DMS 273 treated with DMSO at 0.1 percent for 48 hours (cell line): Measurements from ENCODE around the gene CDC42EP4.

Experiments
- DNase-seq: peaks from one replicate; lab custom pipeline; 2025; lab: John Stamatoyannopoulos, UW

CDC42EP4 gene

DNA sequence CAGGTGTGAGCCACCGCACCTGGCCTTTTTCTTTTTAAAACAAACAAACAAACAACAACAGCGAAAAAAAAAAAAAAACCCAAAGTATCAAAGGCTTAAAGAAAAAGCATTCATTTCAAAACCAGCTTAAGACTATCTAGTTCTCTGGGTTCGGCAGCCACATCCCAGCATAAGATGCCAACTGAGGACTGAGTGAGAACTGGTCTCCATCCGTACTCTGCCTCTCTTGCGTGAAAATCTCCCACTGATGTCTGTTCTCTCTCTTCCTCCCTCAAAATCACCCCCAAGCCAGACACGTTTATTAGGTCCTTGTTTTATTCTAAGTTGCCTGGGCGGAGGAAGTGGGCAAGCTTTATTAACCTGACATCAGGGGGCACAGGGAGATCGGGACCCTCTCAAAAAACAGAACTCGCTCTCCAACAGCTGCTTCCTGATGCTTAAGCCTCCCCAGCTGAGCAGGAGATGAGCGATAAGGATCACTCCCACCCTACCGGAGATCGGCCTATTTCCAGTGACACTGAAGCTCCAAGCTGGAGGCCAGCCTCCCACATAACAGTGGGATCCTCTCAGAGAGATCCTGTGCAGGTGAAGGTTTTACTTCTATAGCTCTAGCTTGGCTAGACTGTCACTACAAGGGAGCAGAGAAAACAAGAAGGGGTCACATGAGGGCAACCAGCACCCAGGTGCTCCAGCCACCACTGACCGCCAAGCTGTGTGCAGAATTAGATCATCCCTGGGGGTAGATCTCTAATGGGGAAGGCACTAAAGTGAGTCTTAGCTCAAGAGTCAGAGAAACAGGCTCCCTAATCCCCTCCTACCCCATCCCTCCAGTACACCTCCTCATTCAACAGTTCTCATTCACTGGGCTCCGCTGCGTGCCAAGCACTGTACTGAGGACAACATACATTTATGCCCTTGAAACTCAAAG, 13.6 kb downstream of the CDC42EP4 start:
- DNase-seq, result no peak

DNA sequence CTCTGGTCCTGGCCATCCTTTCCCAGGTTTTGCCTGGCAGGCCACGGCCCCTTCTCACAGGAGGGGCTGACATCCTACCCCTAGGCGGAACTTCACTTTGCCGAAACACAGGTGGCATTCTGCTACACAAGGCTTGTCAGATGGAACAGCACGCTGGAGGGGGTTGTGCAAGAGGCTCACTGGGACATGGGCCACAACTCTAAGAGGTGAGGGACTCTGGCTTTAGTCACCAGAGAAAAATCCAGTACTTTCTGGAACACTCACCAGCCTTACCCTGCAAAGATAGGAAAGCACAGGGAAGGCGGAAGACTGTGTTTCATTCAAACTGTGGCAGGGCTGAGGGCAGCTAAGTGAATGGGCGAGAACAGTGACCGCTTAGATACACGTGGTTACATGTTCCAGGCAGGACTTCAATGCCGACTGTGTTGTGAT, 18.3 kb downstream of the CDC42EP4 start:
- DNase-seq, result no peak

DNA sequence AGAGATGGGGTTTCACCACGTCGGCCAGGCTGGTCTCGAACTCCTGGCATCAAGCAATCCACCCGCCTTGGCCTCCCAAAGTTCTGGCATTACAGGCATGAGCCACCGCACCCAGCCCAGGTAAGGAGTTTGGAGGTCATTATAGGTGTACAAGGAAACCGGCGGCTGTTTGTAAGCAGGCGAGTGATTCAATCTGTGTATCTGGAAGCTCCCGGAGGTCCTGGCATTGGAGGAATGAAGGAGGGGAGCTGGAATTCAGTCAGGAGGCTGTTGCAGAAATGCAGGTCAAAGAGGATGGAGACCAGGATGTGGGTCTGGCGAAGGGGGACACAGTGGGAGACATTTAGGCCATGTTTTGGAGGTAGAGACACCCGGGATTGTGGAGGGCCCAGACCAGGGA, 18.8 kb downstream of the CDC42EP4 start:
- DNase-seq, result no peak

DNA sequence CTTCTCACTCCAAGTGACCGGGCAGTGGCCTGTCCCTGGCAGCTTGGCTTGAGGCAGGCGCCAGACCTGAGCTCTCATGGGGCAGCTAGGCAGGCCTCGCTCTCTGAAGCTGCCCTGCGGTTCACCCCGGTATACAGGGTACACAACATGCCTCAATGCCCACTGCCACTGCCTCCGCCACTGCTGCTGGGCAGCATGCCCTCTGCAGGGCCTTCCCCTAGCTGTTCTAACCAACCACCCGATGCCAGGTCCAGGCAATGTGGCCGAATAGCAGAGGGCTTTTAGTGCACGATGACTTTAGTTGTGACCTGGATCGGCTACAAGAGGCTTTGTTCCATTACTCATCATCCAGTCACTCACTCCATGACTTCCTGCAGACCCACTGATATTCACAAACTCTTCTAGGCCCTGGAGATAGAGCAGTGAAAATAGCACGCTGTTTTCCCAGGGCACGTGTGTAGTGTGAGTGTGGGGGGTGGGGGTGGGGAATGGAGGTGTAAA, 19.7 kb downstream of the CDC42EP4 start:
- no peak for DNase-seq

DNA sequence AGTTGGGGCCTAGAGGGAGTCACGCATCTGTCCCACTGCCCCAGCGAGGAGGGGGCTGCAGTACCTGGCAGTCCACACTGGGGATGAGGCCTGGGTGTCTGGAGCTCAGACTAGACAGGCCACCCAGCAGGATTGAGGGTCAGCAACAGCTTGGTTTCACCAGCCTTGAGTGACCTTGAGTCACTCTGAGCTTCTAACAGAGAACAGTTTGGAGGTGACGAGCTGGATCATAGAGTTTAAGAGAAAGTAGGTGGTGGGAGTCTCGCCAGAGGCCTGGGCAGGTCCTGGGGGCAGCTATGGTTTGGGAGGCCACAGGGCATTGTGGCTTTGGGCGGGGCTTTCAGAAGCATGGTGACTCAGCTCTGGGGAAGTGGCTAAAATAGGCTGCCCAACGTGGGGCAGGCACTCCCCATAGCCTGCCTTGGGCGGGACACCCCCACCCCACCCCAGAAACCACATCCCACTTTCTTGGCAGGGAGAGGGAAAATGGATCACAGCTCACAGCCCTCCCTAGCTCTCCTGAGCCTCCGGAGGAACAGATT, 20.5 kb downstream of the CDC42EP4 start:
- no peak for DNase-seq

DNA sequence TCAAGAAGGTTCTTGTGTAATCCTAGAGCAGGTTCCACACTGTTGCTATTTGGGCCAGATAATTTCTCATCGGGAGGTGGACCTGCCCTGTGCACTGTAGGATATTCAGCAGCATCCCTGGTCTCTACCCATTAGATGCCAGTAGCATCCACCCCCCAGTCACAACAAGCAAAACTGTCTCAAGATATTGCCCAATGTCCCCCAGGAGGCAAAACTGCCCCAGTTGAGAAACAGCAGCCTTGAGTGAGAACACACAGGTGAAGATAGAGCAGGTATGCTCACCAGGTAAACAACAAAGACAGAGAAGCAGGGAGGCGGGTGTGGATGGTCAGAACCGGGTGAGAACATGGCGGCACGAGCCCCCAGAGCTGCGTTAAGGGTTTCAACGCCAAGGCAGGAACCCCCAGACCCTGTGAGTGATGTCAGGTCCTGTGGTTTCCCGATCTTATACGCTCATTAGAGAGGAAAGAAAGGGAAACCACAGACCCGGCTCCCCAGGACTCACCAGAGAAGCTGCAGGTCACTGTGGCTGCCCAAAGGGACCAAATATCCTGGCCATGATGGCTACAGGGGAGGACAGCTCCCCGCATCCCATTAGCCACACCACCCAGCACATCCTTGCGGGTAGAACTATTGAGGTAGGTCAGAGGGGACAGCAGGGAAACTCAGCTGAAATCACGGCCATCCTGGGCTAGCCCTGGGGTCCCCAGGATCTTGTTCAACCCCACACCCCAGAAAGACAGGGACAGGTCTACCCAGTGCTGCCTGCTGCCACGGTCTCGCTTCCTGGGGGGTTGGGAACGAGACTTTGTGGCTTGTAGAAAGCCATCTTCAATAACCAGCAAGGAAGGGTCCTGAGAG, 21.2 kb downstream of the CDC42EP4 start:
- DNase-seq, result no peak

DNA sequence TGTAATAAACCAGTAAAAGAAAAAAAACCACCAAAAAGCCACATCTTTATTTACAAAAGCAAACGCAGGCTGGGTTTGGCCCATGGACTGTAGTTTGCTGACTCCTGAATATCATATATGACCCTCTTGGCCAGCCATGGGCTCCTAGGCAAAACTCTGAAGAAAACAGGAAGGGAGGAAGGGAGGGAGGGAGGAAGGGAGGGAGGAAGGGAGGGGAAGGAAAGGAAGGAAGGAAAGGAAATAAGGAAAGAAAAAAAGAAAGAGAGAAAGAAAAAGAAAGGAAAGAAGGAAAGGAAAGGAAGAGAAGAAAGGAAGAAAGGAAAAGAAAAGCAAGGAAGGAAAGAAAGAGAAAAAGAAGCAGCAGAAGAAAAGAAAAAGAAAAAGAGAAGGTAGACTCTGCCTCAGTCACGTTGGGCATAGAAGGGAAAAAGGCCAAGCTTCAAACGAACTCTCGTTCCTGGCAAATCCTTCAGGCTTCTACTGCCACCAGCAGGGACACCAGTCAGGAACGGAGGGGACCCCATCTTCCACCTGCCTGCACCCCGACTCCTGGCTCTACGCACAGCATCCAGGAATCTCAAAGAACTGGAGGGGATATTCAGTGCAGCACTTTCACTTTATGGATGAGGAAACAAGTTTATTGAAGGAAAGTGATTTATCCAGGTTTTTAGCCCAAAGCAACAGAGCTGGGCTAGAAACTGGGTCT, 22.1 kb downstream of the CDC42EP4 start:
- DNase-seq, result no peak

DNA sequence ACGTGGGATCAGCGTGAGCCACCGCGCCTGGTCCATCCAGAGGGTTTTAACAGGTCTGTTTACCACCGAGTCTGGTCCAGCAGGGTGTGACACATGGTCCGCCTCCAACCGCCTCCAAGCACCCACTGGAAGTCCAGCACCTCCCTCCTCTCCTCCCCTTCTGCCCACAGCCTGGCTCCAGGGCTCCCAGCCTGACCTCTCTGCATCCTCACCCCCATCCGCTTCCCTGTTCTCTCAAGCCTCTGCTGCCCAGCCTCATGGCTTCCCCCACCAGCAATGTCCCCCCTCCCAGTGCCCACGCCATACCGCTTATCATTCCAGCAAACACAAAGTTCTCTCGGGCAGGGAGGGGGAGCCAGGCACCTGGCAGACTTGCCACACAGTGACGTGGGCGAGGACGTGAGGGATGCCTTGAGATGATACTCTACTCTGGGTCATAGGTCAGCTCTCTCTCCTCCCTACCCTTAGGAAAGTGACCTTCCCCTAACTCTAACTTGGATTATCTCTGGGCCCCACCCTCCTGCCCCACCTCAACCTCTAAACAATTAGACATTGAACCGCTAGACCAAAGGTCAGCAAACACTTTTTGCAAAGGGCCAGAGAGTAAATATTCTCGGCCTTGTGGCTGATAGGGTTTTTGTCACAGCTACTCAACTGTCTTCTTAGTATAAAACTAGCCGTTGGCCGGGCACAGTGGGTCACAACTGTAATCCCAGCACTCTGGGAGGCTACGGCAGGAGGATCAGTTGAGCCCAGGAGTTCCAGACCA, 23.1 kb downstream of the CDC42EP4 start:
- DNase-seq, result no peak

DNA sequence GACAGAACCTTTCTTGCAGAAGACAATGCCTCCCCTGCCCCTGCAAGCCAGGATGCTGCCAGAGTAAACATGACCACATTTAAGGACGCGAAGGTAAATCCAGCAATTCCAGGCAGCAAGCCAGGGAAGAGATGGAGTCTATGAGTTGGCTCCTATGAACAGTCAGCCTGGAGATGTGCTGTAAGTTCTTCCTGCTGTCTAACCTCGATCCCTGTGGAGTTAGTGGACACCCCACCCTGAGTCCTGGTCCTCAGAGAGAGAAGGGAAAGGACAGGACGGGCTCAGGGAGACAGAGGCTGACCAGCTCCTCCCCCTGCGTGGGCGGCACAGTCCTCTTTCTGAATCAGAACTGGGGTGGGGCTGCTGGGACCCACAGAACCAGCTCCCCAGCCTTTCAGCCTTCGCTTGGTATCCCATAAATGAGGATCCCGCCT, 24.9 kb downstream of the CDC42EP4 start:
- DNase-seq, result no peak

DNA sequence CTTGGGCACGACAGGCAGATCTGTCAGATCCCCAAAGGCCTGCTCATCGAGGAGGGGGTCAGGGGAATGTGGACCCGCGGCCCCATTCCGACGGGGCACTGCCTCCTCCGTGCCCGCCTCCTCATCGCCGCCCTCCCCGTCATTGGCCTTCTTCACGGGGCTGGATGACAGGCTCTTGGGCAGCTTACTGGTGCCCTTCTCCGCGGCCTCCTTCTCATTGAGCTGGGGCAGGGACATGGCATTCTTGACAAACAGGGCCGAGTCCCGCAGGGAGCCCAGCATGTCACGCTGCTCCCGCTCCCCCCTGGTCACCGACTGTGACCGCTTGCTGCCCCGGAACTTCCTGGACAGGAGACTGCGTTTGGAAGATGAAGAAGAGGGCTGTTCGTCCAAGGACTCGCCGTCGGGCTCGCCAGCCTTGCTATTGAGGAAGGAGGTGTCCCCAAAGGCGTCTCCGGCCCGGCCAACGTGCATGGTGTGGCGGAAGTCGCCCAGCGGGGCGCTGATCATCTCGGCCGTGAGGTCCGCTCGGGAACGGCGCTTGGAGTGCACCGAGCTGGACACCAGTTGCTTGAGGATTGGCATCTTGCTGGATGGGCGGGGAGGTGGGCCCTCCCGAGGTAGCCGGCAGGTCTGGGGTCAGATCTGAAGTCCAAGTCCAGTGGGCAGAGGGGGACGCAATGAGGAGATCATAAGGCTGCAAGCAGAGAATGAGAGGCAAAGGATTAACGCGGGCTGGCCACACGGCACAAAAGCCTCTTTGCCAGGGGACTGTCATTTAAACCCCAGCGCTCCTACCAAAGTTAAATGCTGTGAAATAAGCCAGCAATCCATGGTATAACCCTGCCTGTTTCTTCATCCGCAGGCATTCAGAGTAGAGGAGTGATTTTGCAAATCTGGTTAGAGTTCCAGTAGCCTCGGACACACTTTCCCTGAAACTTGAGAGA, 25.6 kb downstream of the CDC42EP4 start:
- no peak for DNase-seq

DNA sequence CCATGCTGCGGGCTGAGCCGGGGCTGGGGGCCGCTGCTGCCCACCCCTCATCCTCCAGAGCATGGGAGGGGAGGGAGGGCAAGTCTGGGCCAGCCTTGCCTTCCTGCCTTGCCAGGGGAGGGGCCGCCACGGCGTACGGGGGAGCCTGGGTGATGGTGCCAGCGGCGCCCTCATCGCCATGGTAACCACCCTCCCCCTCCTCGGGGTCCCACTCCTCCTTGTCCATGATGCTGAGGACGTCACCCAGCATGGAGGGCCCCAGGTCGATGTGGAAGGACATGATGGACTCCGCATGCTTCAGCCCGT, 26.2 kb downstream of the CDC42EP4 start:
- no peak for DNase-seq

DNA sequence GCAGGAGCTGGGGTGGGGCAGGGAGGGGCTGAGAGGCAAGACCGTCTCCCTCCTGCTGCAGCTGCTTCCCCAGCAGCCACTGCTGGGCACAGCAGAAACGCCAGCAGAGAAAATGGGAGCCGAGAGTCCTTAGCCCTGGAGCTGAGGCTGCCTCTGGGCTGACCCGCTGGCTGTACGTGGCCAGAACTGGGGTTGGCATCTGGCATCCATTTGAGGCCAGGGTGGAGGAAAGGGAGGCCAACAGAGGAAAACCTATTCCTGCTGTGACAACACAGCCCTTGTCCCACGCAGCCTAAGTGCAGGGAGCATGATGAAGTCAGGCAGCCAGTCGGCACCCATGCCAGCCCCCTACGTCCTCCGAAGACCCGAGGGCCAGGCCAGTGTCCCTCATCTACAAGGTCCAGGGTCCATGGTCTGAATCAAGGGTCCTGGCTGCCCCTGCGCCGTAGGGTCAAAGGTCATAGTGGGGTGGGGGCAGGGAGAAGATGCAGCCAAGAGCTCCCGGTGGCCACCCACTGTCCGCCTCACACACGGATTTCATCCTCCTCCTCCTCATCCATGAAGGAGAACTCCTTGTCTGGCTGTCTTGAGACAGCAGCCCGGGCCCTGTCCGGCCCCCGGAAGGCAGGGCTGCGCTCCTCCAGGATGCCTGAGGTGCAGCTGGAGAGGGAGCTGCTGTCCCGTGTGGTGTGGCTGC, 26.7 kb downstream of the CDC42EP4 start:
- DNase-seq, result no peak

DNA sequence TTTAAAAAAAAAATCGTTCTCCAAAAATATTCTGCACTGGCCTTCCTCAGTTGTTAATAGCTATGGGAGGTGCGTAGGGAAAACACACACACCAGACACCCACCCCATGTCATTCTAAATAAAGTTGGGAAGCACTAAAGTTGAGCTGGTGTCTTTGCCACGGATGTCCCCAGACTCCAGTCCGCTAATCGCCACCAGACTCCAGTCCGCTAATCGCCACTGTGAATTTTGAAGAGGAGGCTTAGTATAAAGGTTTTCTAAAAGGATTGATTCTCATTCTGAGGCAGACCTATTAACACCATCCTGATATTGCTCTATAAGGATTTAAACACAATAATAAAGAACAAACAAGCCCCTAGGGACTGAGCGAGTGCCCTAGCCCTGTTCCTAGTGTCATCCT, 27.4 kb downstream of the CDC42EP4 start:
- no peak for DNase-seq

DNA sequence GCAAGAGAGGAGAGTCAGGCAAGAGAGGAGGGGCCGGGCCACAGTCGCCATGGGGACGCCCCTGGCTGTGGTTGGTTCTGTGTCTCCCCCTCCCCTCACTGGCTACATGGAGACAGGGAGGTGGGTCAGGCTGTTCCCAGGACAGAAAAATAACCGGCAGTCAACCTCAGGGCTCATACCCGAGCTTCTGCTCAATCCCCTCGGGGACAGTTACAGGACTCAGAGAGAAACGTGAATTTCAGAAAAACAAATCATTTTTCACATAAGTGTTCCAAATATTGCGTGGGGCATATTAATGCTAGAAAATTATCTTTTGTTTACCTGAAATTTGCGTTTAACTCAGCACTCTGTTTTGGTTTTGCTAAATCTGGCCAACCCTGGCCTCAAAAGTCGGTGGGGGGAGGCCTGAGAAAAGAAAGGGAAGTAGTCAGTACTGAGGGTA, 27.9 kb downstream of the CDC42EP4 start:
- DNase-seq, result no peak

DNA sequence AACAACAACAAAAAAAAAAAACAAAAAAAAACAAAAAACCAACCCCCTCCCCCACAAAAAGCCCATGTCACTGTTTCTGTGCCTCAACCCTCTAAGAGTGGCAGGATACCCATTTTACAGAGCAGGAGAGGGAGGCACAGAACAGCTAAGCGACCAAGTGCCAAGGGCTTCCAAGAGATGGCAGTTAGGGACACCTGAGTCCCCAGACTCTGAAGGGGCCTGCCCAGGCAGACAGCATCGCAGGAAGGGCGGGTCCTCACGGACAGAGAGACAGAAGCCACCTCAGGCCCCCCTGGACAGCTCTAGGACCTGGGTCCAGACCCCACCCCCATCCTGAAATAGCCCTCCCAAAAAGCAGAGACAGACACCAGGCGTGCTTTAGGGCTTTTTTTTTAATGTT, 28.6 kb downstream of the CDC42EP4 start:
- DNase-seq, result no peak

DNA sequence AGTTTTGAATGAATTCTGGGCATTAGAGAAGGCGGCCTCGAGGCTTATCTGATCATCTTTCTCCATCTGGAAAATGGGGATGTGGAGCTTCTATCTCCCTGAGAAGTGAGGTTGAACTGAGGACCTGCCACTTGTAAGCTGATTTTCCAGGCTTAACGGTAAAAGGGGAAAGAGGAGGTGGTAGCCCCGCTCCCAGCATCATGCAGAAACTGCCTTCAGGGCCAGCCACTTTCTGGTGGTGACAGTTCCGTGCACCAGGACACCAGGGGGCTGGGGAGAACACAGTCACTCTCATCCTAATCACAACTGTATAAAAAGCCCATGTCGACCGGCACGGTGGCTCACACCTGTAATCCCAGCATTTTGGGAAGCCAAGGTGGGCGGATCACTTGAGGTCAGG, 29.2 kb downstream of the CDC42EP4 start:
- DNase-seq, result no peak

DNA sequence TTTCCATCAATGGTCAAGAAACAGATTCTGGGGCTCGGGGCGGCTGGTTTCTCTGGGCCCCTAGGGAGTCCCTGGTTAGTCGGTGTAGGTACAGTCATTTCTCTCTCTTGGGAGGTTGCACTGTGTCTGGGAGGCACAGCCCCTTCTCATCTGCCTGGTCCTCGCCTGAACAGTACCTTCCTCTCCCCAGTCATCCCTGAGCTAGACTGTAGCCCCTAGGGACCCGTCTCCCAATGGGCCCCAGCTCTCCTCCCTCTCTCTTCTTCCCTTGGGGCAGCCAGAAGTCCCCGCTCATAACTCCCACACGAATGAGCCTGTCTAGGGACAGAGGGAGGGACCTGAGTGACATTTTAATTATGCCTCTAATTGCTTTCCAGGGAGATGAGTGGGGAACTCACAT, 29.9 kb downstream of the CDC42EP4 start:
- DNase-seq, result no peak

DNA sequence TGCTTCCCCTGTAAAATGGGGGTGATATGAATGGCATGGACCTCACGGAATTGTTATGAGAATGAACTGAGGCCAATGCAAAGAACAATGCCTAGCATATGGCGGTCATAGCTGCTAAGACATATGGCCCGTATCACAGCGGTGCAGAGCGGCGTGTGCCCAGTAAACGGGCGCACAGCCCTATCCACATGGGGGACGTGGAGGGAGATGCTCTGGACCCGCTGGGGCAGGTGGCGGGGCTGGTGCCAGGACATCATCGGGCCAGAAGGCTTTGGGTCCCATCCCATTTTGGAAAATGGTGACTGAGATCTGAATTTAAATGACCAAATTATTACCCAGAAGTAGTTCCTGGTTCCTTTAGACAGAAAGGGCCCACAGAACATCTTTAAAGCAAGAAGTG, 31.6 kb downstream of the CDC42EP4 start:
- no peak for DNase-seq

DNA sequence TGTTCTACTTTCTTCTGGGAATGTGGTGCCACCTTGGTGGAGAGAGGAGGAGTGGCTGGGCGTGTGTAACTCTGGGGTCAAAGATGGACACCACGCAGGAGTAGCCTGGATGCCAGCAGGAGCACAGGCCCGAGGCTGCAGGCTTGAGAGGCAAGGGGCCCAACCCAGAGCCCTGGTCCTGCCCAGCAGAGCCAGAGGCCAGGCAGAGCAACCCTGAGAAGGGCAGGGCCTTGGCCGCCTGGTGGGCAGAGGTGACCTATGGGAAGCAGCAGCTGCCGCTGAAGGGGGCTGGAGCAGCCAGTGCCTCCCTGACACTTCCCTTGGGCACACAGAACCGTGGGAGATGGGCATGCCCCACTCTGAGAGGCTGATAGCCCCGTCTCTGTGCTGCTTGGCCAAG, 32.1 kb downstream of the CDC42EP4 start:
- DNase-seq, result no peak
